Effector memory CD4-positive, alpha-beta T cell (primary cell): Measurements from ENCODE around the gene PLPP1.
"Not testable (repeated sequence)": the region's sequence is repeated elsewhere in the genome, so short reads cannot be mapped to it uniquely, and the experiment has no call there.

Source experiments
- DNase-seq, 3 donors: peaks; one replicate each; pipeline ENCODE4 v3.0.0-alpha.2; 2020
- H3K27ac ChIP-seq: 2 replicates; pipeline ENCODE4 v1.7.0; 2013; ENCODE audit warnings: mild to moderate bottlenecking, low read length, moderate library complexity; ENCODE audit not compliant: insufficient read depth, poor library complexity, severe bottlenecking
- H3K27me3 ChIP-seq: replicated peaks from 2 replicates; pipeline ENCODE4 v1.7.0; 2013; ENCODE audit warnings: mild to moderate bottlenecking, low read length; ENCODE audit not compliant: insufficient read depth, control insufficient read depth, poor library complexity, severe bottlenecking
- H3K36me3 ChIP-seq: 2 replicates; pipeline ENCODE4 v1.7.0; 2013; ENCODE audit warnings: mild to moderate bottlenecking, low read length, moderate library complexity; ENCODE audit not compliant: control insufficient read depth, insufficient read depth
- H3K4me1 ChIP-seq: 2 replicates; pipeline ENCODE4 v1.7.0; 2013; ENCODE audit warnings: low read length, mild to moderate bottlenecking; ENCODE audit not compliant: control insufficient read depth, insufficient read depth, poor library complexity, severe bottlenecking
- H3K4me3 ChIP-seq: 2 replicates; pipeline ENCODE4 v1.7.0; 2013; ENCODE audit warnings: low read length, low read depth, mild to moderate bottlenecking; ENCODE audit not compliant: insufficient read depth, poor library complexity, severe bottlenecking
- H3K9me3 ChIP-seq: 2 replicates; pipeline ENCODE4 v1.7.0; 2013; ENCODE audit warnings: mild to moderate bottlenecking, low read length, moderate library complexity; ENCODE audit not compliant: control insufficient read depth

The PLPP1 gene

DNA sequence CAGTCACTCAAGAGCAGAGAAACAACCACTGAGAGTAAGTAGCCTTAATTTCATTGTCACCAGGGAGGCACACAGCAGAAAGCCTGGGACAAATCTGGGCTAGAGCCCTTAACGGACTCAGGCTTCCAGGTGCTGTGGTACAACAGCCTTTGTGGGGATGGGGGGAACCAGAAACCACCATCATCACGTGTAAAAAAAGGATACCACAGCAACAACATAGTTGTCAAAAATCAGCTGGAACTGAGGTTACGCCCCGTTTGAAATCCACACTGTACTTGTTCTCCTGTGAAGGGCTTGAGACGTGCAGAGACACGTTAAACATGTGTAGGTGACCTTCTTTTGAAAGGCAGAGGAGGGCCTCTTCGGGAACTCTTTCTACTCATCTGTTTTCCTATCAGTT is 16.6 kb upstream of the PLPP1 start:
- no peak overlapping the region for H3K4me3 ChIP-seq
- H3K27me3 ChIP-seq: no peaks in the 10 kb centered on the region

DNA sequence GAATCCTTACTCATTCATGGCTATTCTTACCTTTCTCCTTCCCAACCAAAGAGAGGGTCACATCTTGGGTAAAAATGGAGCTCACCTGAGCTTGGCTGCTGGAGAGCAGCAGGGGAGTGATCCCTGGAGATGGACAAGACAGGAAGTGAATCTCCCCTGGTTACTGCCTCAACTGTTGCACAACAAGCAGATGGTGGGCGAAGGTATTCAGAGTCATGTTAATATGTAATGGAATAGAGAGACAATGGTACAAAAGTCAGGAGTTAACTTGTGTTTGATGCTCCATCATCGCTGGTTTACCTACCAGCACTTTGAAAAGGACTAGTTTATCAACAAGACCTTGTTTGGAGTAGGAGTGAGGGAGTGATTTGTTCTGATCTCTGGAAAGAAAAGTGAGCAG is 13.0 kb upstream of the PLPP1 start:
- Histone ChIP-seq H3K9me3 (no peaks in the 10 kb centered on the region), H3K27ac (no peak overlapping the region), H3K27me3 (no peaks in the 10 kb centered on the region), H3K36me3 (no peaks in the 10 kb centered on the region), H3K4me1 (no peaks in the 10 kb centered on the region), H3K4me3 (no peak overlapping the region)
- DNase-seq: no peak

More for the DNA sequence above, 16.6 kb upstream of the PLPP1 start:
- no peaks in the 10 kb centered on the region for H3K36me3 ChIP-seq
- no peaks in the 10 kb centered on the region for H3K9me3 ChIP-seq
- DNase-seq: no peak
- no peak overlapping the region for H3K27ac ChIP-seq
- no peaks in the 10 kb centered on the region for H3K4me1 ChIP-seq

GRCh38 chr5:55546947-55547346 is 12.2 kb upstream of the PLPP1 start:
- Histone ChIP-seq H3K27me3 (no peaks in the 10 kb centered on the region), H3K9me3 (no peaks in the 10 kb centered on the region), H3K27ac (no peak overlapping the region), H3K4me1 (no peaks in the 10 kb centered on the region), H3K4me3 (no peak overlapping the region), H3K36me3 (no peaks in the 10 kb centered on the region)
- DNase-seq: no peak

GRCh38 chr5:55544341-55544740 is 9.6 kb upstream of the PLPP1 start:
- no peaks in the 10 kb centered on the region for H3K27me3 ChIP-seq
- H3K36me3 ChIP-seq: no peaks in the 10 kb centered on the region
- H3K9me3 ChIP-seq: no peaks in the 10 kb centered on the region
- H3K4me1 ChIP-seq: peaks cover 4% of the 10 kb centered on the region
- H3K27ac ChIP-seq: no peak overlapping the region
- no peak overlapping the region for H3K4me3 ChIP-seq
- no peak for DNase-seq

GRCh38 chr5:55541056-55541635 is 6.4 kb upstream of the PLPP1 start:
- no peak for DNase-seq
- Histone ChIP-seq H3K9me3 (no peaks in the 10 kb centered on the region), H3K4me1 (peaks cover 4% of the 10 kb centered on the region), H3K36me3 (no peaks in the 10 kb centered on the region), H3K4me3 (no peak overlapping the region), H3K27ac (no peak overlapping the region), H3K27me3 (no peaks in the 10 kb centered on the region)

GRCh38 chr5:55540525-55540924 is 5.8 kb upstream of the PLPP1 start:
- Histone ChIP-seq H3K36me3 (no peaks in the 10 kb centered on the region), H3K27ac (no peak overlapping the region), H3K27me3 (no peaks in the 10 kb centered on the region), H3K4me1 (peaks cover 5% of the 10 kb centered on the region), H3K9me3 (no peaks in the 10 kb centered on the region), H3K4me3 (no peak overlapping the region)
- DNase-seq: no peak

DNA sequence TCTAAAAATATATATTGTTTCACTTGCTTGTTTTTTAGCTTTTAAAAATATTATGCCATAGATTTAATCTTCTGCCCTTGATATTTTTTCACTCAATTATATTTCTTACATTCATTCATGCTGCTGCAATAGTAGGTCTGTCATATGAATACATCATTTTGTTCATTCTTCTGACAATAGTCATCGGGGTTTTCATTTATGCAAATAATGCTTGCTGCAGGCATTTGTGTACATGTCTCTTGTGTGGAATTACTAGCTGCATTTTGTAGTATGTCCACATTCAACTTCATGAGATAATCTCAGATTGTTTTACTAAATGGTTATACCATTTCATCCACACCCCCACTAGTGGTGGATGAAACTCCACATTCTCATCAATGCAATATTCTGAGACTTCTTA is 5.3 kb upstream of the PLPP1 start:
- Histone ChIP-seq H3K27ac (no peak overlapping the region), H3K27me3 (no peaks in the 10 kb centered on the region), H3K9me3 (no peaks in the 10 kb centered on the region), H3K36me3 (no peaks in the 10 kb centered on the region), H3K4me1 (peaks cover 10% of the 10 kb centered on the region), H3K4me3 (no peak overlapping the region)
- no peak for DNase-seq

DNA sequence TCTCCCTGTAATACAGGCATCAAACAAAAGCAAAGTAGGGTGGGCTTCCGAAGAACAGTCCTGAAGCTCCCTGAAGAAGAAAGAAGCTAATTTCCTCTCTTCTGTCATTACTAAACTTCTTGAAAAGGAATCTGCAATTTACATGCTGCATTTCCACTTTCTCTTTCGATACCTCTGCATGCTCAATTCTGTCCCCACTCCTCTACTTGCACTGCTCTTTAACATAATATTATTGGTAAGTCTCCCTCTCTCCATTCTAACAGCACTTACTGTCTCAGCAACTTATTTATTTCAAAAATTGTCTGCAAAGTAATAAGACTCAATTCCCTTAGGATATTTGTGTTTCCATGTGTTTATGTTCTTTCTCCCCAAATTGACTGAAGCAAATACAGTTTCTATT is 3.9 kb upstream of the PLPP1 start:
- DNase-seq: no peak
- H3K9me3 ChIP-seq: no peaks in the 10 kb centered on the region
- peaks cover 14% of the 10 kb centered on the region for H3K4me1 ChIP-seq
- H3K36me3 ChIP-seq: no peaks in the 10 kb centered on the region
- no peak overlapping the region for H3K4me3 ChIP-seq
- no peak overlapping the region for H3K27ac ChIP-seq
- H3K27me3 ChIP-seq: no peaks in the 10 kb centered on the region

GRCh38 chr5:55537315-55537714 is 2.6 kb upstream of the PLPP1 start:
- not testable (repeated sequence) for H3K9me3 ChIP-seq, H3K36me3 ChIP-seq, DNase-seq, H3K27ac ChIP-seq, H3K27me3 ChIP-seq, H3K4me3 ChIP-seq
- H3K4me1 ChIP-seq: peaks cover 17% of the 10 kb centered on the region

DNA sequence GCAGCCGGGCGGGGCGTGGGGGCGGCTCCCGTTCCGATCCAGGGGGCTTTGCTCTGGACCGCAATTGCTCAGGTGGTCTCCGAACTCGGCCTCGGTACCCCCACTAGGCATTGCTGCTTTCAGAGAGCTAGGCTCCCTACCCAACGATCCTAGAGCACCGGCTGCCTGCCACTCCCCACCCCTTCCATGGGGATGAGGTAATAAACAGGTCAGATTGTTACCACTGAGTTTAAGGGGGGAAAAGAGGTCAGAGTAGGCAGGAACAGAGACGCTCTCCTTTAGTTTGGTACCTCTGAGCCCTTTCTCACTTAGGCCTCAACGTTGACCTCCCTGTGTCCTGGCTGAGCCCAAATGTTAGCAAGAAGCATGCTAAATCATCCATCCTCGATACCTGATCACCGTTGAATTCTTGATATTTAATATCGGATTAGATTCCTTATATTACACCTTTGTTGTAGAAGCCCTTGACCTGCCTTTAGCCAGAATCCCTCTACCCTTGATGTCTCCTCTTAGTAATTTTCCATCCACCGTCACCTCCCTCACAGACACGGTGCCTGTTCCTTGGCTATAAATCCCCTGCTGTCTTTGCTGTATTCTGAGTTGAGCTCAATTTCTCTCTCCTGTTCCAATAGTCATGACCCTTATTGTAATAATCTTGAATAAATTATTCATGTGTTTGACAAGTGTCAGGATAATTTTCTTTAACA is 588 bp upstream of the PLPP1 start:
- DNase-seq: no peak
- Histone ChIP-seq H3K27me3 (no peaks in the 10 kb centered on the region), H3K4me3 (peak overlapping the region; percentile 71), H3K36me3 (no peaks in the 10 kb centered on the region), H3K4me1 (peaks cover 13% of the 10 kb centered on the region), H3K27ac (peak overlapping the region; percentile 86), H3K9me3 (no peaks in the 10 kb centered on the region)
